Tongue (tissue), 2 donors: ENCODE data around the gene PRR5. TPM values are rescaled to one million over a fixed set of nuclear protein-coding genes. Genes with fewer than 3 reads are reported as not detected.

Experiments
- DNase-seq: peaks from one replicate; pipeline ENCODE4 v3.0.0-alpha.2; 2015
- total RNA-seq: library from RNA; depleted of rRNA; stranded (reverse); fragments of >200 nt; gene quantifications from one replicate; pipeline ENCODE4 v1.2.3, GENCODE V29; 2014

Gene PRR5
- total RNA-seq, 1 donor from 2014 or later = 16.3 TPM

DNA sequence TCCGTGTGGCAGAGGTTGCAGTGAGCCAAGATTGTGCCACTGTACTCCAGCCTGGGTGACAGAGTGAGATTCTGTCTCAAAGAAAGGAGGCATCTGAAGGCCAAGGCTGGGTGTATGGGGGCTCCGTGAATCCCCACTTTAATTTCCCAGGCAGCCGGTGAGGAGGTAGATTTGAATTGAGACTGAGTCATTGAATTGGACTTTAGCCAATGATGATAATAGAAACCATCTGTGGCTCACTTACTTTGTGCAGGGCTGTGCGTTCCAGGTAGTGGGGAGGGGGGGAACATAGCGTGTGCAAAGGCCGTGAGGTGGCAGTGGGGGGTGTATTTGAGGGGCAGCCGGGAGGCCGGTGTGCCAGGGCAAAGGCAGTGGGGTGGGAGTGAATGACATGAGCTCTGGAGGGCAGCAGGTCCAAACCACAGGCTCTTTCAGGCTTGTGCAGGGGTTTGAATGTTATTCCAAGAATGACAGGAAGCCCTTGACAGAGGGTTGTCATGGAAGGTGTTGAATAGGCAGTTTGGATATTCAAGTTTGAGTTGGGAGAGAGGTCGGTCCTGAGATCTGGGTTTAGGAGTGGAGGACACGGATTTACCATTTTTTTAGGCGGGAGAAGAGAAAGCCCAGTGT lies 56.5 kb downstream of the PRR5 start:
- peak; percentile 77 for DNase-seq

DNA sequence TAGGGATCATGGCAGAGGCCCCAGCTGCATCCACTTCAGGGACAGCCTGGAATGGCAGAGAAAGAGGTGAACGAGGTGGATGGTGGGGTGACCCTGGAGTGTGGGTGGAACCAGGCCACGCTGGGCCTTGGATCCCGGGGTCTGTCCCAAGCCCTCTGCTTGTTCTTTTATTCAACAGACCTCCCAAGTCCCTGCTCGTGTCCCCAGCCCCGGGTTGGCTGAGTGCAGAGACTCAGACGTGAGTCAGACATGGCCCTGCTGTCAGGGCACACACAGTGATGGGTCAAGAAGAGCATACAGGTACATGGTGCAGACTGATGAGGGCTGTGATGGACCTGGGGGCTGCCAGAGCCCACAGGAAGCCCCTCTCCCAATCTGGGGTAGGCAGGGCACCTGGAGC lies 57.0 kb downstream of the PRR5 start:
- no peak for DNase-seq

DNA sequence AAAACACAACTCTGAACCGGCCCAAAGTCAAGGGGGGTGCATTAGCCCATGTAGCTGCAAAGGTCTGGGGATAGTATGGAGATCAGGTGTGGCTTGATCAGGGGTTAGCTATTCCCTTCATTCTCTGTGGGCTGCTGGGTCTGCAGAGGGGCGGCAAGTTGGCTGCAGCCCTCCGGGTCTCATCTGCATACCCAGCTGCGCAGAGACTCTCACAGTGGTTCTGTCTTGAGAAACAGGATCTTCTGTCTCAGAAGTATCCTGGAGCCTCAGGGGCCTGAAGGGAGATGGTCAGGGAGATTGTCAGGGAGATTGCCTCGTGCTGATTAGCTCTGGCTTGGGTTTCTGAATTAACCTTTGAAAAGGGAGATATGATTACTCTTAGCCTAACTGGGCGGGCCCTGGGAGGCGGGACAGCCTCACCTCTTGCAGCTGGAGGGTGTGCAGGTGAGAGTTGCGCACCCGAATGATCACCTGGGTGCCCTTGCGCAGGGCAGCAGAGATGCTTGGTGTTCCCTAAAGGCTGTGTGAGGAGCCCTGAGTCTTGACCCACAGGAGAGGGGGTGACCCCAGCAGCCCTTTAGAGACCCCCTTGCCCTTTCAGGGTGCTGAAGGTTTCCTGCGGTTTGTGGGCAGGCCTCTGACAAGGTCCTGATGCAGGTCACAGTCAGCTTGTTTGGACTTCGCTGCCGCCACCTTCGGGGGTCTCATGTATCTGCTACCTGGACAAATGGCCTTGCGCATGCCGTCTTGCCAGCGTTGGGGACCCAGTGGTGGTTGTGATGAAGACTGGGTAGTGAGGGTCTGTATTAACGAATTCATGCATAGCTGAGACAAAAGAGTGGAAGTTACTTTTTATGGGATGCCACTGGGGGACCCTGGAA lies 57.7 kb downstream of the PRR5 start:
- no peak for DNase-seq

DNA sequence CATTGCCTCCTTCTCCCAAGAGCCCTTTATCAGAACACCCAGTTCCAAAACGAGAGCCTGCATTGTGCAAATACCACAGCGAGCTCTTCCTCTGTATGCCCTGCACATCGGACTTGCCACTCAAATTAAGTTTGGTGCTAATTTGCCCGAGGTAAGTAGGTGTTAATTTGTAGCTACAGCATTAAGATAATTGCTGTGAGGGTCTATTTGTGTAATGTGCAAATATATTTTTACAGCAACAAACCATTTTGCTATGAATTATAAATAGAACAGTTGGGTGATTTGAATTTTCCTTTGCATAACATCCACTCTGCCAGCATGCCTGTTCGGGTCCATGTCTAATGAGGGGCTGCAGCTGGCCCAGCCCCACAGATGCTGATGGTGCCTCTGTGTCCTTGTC lies 58.5 kb downstream of the PRR5 start:
- DNase-seq = no peak

- no peak for DNase-seq
Observed at GRCh38 chr22:44761025-44761424, 59.0 kb downstream of the PRR5 start.

DNA sequence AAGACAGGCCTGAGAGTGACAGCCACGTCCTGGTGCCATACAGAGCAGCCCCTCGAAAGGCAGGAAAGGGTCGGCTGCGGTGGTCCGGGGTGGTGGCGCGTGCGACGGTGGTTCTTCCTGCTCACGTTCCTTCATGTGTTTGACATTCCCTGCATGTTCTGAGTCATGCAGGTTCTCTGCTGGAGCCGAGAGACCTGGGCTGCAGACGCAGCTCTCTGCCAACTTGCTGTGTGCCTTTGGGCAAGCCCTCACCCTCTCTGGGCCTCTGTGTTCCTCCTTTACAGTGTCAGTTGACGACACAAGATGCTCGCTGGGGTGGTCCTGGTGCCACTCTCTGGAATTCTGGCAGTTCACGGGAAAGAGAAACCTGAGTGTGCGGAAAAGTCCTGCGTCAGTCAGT lies 62.4 kb downstream of the PRR5 start:
- DNase-seq = no peak

- no peak for DNase-seq
Observed at GRCh38 chr22:44764974-44765373, 63.0 kb downstream of the PRR5 start.

DNA sequence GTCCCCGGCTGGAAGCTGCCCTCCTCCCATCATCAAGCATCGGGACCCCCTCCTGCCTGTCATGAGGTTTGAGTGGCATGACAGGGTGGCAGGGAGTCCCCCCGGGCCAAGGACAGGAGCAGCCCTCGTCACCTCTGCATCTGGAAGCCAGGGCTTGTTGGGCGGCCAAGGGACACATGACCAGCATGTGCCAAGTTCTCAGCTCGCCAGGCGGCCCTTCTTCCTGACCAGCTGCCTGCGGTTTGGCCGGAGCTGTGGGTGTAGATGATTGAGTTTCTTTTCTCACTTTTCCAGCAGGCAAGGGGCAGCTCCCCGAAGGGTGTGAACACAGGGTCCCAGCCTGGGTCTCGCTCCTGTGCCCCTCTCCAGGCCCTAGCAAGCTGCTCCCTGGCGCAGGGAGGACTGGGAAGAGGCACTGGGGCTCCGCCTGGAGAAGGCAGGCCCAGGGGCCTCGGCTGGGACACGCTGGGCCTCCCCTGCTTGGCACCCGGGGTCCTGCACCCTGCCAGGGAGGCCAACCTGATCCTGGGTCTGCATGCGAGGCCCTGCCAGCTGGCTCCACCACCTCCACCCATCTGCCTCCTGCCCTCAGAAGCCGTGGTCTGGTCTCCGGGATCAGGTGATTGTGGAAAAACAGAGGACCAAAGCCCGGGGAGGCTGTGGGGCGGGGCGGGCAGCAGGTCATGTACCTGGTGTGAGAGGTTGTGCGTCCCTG lies 63.7 kb downstream of the PRR5 start:
- DNase-seq = no peak

GRCh38 chr22:44773082-44773481 lies 71.1 kb downstream of the PRR5 start:
- no peak for DNase-seq

GRCh38 chr22:44775862-44776261 lies 73.9 kb downstream of the PRR5 start:
- DNase-seq = no peak

GRCh38 chr22:44776605-44777363 lies 74.8 kb downstream of the PRR5 start:
- DNase-seq = no peak

- no peak for DNase-seq
Observed at GRCh38 chr22:44777364-44777755, 75.4 kb downstream of the PRR5 start.

GRCh38 chr22:44780876-44781449 lies 79.0 kb downstream of the PRR5 start:
- DNase-seq = peak; percentile 27

GRCh38 chr22:44782363-44782963 lies 80.5 kb downstream of the PRR5 start:
- peak; percentile 34 for DNase-seq

DNA sequence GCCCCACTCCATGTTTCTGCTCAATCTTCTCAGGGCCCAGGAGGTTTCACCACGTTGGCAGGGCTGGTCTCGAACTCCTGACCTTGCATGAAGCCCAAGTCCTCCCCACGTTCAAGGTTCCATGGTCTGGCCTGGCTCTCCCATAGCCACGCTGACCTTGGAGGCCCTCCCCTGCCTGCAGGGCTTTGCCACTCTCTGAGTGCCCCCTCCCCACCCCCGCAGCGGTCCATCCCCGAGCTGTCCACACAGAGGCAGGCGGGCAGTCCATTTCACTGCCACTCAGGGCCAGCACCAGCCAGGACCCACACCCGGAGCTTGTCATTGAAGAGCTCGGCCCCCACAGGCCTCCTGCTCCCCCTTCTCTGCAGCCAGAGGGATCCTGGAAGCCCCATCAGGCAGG lies 81.1 kb downstream of the PRR5 start:
- no peak for DNase-seq

DNA sequence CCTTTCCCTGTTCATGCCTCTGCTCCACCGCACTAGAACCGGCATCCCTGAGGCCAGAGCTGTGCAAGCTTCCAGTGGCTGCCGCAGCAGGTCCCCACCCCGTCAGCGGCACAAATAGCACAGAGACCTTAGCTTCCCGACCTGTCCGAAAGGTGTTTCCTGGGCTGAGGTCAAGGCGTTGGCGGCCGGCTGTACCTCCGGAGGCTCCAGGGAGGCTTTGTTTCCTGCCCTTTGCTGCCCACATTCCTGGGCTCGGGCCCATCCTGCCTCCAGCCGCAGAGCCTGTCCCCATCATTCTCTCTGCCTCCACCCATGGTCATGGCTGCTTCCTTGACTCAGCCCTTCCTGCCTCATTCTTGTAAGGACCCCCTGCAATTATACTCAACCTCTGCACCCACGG lies 81.6 kb downstream of the PRR5 start:
- DNase-seq = no peak

- no peak for DNase-seq
Observed at GRCh38 chr22:44786136-44786535, 84.1 kb downstream of the PRR5 start.

GRCh38 chr22:44786610-44787009 lies 84.6 kb downstream of the PRR5 start:
- no peak for DNase-seq
